Measurements from ENCODE around the gene WWOX. TPM values are rescaled to one million over a fixed set of nuclear protein-coding genes. Genes with fewer than 3 reads are reported as not detected.

The WWOX gene
- total RNA-seq, 1 experiment from 2014 or later = 28.3 TPM

DNA sequence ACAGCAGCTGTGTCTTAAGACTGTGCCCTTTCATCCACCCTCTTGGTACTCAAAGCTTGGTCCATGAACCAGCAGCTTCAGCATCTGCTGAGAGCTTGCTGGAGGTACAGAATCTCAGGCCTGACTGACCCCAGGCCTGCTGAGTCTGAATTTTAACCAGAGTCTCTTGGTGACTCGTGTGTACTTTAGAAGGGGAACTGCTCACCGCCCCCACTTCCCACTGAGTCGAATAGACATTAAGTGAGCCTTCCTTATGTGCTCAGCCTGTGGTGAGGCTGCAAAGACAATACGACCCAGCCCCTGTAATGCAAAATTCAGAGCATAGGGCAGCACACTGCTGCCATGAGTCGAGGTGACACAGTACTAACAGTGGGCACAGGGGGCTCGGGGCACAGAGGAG is 662.8 kb downstream of the WWOX start:
- no peak for ATAC-seq
- POLR2A ChIA-PET (ENCODE audit: unreplicated experiment) = no interaction called here
- no TSS peak for BruUV-seq (replicated peaks)

DNA sequence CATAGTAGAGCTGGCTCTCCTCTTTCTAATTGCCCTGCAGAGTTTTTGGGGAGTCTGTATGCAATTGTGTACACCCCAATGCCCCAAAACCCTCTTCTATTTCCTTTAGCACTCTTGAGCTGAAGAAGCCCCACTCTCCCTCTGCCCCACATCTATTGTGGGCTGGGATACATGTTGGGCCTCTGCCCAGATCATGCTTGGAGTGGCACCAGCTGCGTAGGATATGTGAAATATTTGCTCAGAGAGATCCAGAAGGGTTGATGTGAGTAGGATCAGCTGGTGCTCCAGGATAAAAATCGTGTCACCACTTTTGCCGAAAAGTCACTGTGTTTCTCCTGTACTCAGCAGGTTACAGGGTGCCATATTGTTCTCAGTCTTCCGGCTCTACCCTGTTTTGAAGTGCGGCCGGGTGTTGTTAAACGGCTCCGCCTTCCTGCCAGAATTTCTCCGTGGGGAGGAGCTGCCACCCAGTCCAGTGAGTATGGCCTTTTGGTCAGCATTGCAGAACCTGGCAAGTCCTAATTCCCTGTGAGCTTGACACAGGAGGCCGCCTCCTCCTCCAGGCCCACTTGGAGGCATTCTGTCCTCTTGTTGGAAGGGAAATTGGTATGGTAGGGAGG is 664.5 kb downstream of the WWOX start:
- H3K4me2 ChIP-seq (ENCODE audit: low read length) = no peak overlapping the region
- ChIA-PET CTCF (no interaction called here), POLR2A (ENCODE audit: unreplicated experiment) (no interaction called here)
- H3K9ac ChIP-seq (ENCODE audit: low read length) = no peak overlapping the region
- no peak overlapping the region for H2AFZ ChIP-seq (ENCODE audit: low read length)
- no peak overlapping the region for H3K27ac ChIP-seq (ENCODE audit: low read length)
- TF ChIP-seq, protein P1, sequence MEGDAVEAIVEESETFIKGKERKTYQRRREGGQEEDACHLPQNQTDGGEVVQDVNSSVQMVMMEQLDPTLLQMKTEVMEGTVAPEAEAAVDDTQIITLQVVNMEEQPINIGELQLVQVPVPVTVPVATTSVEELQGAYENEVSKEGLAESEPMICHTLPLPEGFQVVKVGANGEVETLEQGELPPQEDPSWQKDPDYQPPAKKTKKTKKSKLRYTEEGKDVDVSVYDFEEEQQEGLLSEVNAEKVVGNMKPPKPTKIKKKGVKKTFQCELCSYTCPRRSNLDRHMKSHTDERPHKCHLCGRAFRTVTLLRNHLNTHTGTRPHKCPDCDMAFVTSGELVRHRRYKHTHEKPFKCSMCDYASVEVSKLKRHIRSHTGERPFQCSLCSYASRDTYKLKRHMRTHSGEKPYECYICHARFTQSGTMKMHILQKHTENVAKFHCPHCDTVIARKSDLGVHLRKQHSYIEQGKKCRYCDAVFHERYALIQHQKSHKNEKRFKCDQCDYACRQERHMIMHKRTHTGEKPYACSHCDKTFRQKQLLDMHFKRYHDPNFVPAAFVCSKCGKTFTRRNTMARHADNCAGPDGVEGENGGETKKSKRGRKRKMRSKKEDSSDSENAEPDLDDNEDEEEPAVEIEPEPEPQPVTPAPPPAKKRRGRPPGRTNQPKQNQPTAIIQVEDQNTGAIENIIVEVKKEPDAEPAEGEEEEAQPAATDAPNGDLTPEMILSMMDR (conservative IDR thresholded peaks at IDR 0.05; ENCODE audit: low read depth, low read length) = no peak
- TF ChIP-seq EZH2 (IDR thresholded peaks at IDR 0.05; ENCODE audit: low read length, unreplicated experiment) (no peak), EZH2phosphoT487 (IDR thresholded peaks at IDR 0.05; ENCODE audit: borderline replicate concordance, low read length) (no peak)
- H3K4me3 ChIP-seq (ENCODE audit: low read length) = no peak overlapping the region
- H3K9me2 ChIP-seq (replicated peaks; ENCODE audit: low read length) = no peaks in the 10 kb centered on the region
- H3K36me3 ChIP-seq (ENCODE audit: low read depth, low read length) = no peaks in the 10 kb centered on the region
- no peaks in the 10 kb centered on the region for H3K27me3 ChIP-seq (ENCODE audit: low read length)
- DNase-seq (no peak), ATAC-seq (no peak)
- intact Hi-C loops (cut with micrococcal nuclease) = no loop called here
- H3K9me3 ChIP-seq (ENCODE audit: low read length) = no peaks in the 10 kb centered on the region
- no peaks in the 10 kb centered on the region for H3K79me2 ChIP-seq (ENCODE audit: low read length)
- H3K4me1 ChIP-seq (ENCODE audit: insufficient read depth, low read length) = no peaks in the 10 kb centered on the region
- H3F3A ChIP-seq (ENCODE audit: low read length, unreplicated experiment) = no peaks in the 10 kb centered on the region
- no peaks in the 10 kb centered on the region for H4K20me1 ChIP-seq (ENCODE audit: low read length)
- no TSS peak for BruUV-seq (replicated peaks)

More for the DNA sequence above, 662.8 kb downstream of the WWOX start:
- Histone ChIP-seq H3K27me3 (ENCODE audit: low read length) (no peaks in the 10 kb centered on the region), H3K9ac (ENCODE audit: low read length) (no peak overlapping the region), H4K20me1 (ENCODE audit: low read length) (no peaks in the 10 kb centered on the region), H3F3A (ENCODE audit: low read length, unreplicated experiment) (no peaks in the 10 kb centered on the region), H3K9me2 (replicated peaks; ENCODE audit: low read length) (no peaks in the 10 kb centered on the region), H2AFZ (ENCODE audit: low read length) (no peak overlapping the region), H3K4me1 (ENCODE audit: insufficient read depth, low read length) (no peaks in the 10 kb centered on the region), H3K4me2 (ENCODE audit: low read length) (no peak overlapping the region), H3K9me3 (ENCODE audit: low read length) (no peaks in the 10 kb centered on the region), H3K4me3 (ENCODE audit: low read length) (no peak overlapping the region), H3K79me2 (ENCODE audit: low read length) (no peaks in the 10 kb centered on the region), H3K27ac (ENCODE audit: low read length) (no peak overlapping the region), H3K36me3 (ENCODE audit: low read depth, low read length) (no peaks in the 10 kb centered on the region)
- TF ChIP-seq EZH2phosphoT487 (IDR thresholded peaks at IDR 0.05; ENCODE audit: borderline replicate concordance, low read length) (no peak), EZH2 (IDR thresholded peaks at IDR 0.05; ENCODE audit: low read length, unreplicated experiment) (no peak)
- TF ChIP-seq, protein P1 (conservative IDR thresholded peaks at IDR 0.05; ENCODE audit: low read depth, low read length) = no peak
- DNase-seq = no peak
- CTCF ChIA-PET = no interaction called here
- intact Hi-C loops (cut with micrococcal nuclease) = no loop called here

DNA sequence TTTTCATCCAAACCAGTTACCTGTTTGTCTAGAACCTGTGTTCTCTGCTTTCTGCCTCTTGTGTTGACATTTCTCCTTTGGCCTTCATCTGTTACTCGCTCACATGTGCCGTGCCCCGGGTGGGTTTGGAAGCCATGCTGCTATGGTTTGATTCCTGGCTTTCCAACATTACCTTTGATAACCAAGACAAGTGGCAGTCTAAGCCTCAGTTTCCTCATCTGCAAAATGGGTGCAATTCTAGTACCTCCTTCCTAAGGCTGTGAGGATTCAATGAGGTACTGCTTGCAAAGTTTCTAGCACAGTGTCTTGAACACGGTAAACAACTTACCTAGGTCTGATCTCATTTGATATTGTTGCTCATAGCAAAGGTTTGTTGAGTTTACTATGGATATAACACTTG is 665.0 kb downstream of the WWOX start:
- BruUV-seq (replicated peaks) = no TSS peak
- Histone ChIP-seq H3K4me2 (ENCODE audit: low read length) (no peak overlapping the region), H2AFZ (ENCODE audit: low read length) (no peak overlapping the region), H3K27ac (ENCODE audit: low read length) (no peak overlapping the region), H3K4me3 (ENCODE audit: low read length) (no peak overlapping the region), H3K4me1 (ENCODE audit: insufficient read depth, low read length) (no peaks in the 10 kb centered on the region), H3K79me2 (ENCODE audit: low read length) (no peaks in the 10 kb centered on the region), H3F3A (ENCODE audit: low read length, unreplicated experiment) (no peaks in the 10 kb centered on the region), H3K27me3 (ENCODE audit: low read length) (no peaks in the 10 kb centered on the region), H3K9me3 (ENCODE audit: low read length) (no peaks in the 10 kb centered on the region), H3K9me2 (replicated peaks; ENCODE audit: low read length) (no peaks in the 10 kb centered on the region), H3K36me3 (ENCODE audit: low read depth, low read length) (no peaks in the 10 kb centered on the region), H3K9ac (ENCODE audit: low read length) (no peak overlapping the region), H4K20me1 (ENCODE audit: low read length) (no peaks in the 10 kb centered on the region)
- ChIA-PET POLR2A (ENCODE audit: unreplicated experiment) (no interaction called here), CTCF (no interaction called here)
- intact Hi-C loops (cut with micrococcal nuclease) = no loop called here
- no peak for ATAC-seq
- no peak for TF ChIP-seq EZH2phosphoT487 (IDR thresholded peaks at IDR 0.05; ENCODE audit: borderline replicate concordance, low read length)
- TF ChIP-seq, protein P1 (conservative IDR thresholded peaks at IDR 0.05; ENCODE audit: low read depth, low read length) = no peak
- TF ChIP-seq EZH2 (IDR thresholded peaks at IDR 0.05; ENCODE audit: low read length, unreplicated experiment) = no peak
- DNase-seq = no peak
